Bronchial smooth muscle cell (primary cell): ENCODE results near the gene HABP2. TPM values are rescaled to one million over a fixed set of nuclear protein-coding genes. Genes with fewer than 3 reads are reported as not detected.

Experiments
- total RNA-seq: library from RNA; depleted of rRNA; stranded (reverse); fragments of >200 nt; gene quantifications from 2 replicates; pipeline ENCODE4 v1.2.1, GENCODE V29; 2014

The HABP2 gene
- not detected in 2 replicates for total RNA-seq

DNA sequence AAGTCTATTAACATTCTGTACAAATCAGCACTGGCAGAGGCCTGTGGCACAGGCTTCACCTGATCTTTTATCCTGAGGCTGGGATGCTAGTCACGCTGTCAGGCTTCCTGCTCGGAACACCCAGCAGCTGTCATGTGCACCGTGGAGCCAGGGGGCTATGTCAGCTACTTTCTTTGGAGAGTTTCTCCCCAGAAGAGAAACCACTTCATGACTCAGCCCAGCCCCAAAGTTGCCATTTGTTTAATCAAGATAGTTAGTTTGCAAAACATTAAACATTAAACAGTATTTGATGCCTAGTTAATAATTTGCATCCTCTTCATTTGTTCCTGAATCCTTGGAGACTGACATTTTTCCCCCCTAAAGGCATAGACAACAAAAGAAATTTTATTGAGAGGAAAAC, at the start of gene HABP2:
TSS of gene HABP2 (plus strand) at position 353 of the 400 bp plus-strand sequence. CDS start 69 bp downstream, outside the sequence.

Other genes starting within 250 kb of the HABP2 start
- under 0.01 TPM in 1 of 2 replicates, not detected in the other for gene NRAP, start 111.0 kb downstream of the HABP2 start, total RNA-seq
- 23.6 and 35.2 TPM in 2 replicates for gene CASP7, start 126.9 kb downstream of the HABP2 start, total RNA-seq
- not detected in 2 replicates for gene PLEKHS1, start 198.6 kb downstream of the HABP2 start, total RNA-seq